Right lobe of liver (tissue), 6 donors: ENCODE data around the gene STAMBPL1. TPM values are rescaled to one million over a fixed set of nuclear protein-coding genes. Genes with fewer than 3 reads are reported as not detected.

Experiments used
- ATAC-seq, 4 donors: fragments of 200-7000 bp; cut with Tn5 transposase; one replicate each; pipeline ENCODE4 v1.9.1; 2020; ENCODE audit warnings: mild to moderate bottlenecking in 4 of 4, moderate library complexity in 4 of 4
- DNase-seq, 3 donors: peaks; one replicate each; pipeline ENCODE4 v3.0.0-alpha.2; 2020
- H3K27ac ChIP-seq, 3 donors: fragments of 200-600 bp; one replicate each; pipeline ENCODE4 v1.8.0; 2022
- H3K27me3 ChIP-seq, 2 donors: fragments of 200-600 bp; one replicate each; pipeline ENCODE4 v1.8.0; 2022
- H3K36me3 ChIP-seq, 4 donors: fragments of 200-600 bp; sonication (generic) in 1 of 4; one replicate each; pipeline versions ENCODE4 v1.5.1 to v1.8.0; 2017 to 2022; ENCODE audit warnings: control low read depth in 1 of 4
- H3K4me1 ChIP-seq, 4 donors: fragments of 200-600 bp; sonication (generic) in 1 of 4; one replicate each; pipeline versions ENCODE4 v1.5.1 to v1.8.0; 2017 to 2022; ENCODE audit warnings: control low read depth in 1 of 4
- H3K4me3 ChIP-seq, 3 donors: fragments of 200-600 bp; one replicate each; pipeline ENCODE4 v1.8.0; 2022
- H3K9me3 ChIP-seq, 4 donors: fragments of 200-600 bp; sonication (generic) in 1 of 4; one replicate each; pipeline versions ENCODE4 v1.5.1 to v1.8.0; 2017 to 2022; ENCODE audit warnings: control low read depth in 1 of 4
- CTCF ChIP-seq, 4 donors: fragments of 200-600 bp in 3 of 4; fragments of 450-650 bp in 1 of 4; IDR thresholded peaks; one replicate each; pipeline versions ENCODE4 v1.5.1 to v1.8.0; 2016 to 2022; ENCODE audit warnings: antibody characterized with exemption in 4 of 4, mild to moderate bottlenecking in 2 of 4
- POLR2A ChIP-seq: fragments of 450-650 bp; IDR thresholded peaks from one replicate; pipeline ENCODE4 v1.6.1; 2017; ENCODE audit warnings: antibody characterized with exemption, mild to moderate bottlenecking
- WGBS: methylation state at CpG from one replicate; pipeline ENCODE4 v1.1.6; 2018; ENCODE audit warnings: low coverage, low lambda C conversion rate; ENCODE audit not compliant: insufficient coverage; ENCODE audit errors: missing lambda C conversion rate; 5-methylcytosine and 5-hydroxymethylcytosine counted together
- intact Hi-C, 2 donors: fragments of 100-400 bp; cut with DNase I; formaldehyde crosslinking; loops; one replicate each; pipeline versions ENCODE4 v1.11.2 to v1.14.1; 2022
- total RNA-seq, 6 experiments: library from RNA; depleted of rRNA in 2 of 6; stranded (reverse); fragments of >200 nt in 2 of 6; fragmentation: NEBNext Ultra II Directional in 3 of 6; extraction: Animal tissue kit (Norgen Biotek cat#: 25700) in 3 of 6; gene quantifications; one replicate each; pipeline versions ENCODE4 v1.1.0 to v1.2.4, GENCODE V29; 2016 to 2023
- donor health status: DM: no; HTN: yes; CAD: no.
- donor health status: DM: no; HTN: no; CAD: no.
- donor health status: DM: no; HTN: no; CAD: no.
- donor health status: DM: no; HTN: yes; CAD: no.
- donor health status: DM: no; HTN: yes; CAD: no.

The STAMBPL1 gene
- total RNA-seq, 6 experiments from 2014 or later: 0.66 to 8.0 (median 4.2) TPM

- DNase-seq: no peak
- TF ChIP-seq CTCF (IDR thresholded peaks at IDR 0.05): no peak
- TF ChIP-seq POLR2A: no peak
- Histone ChIP-seq H3K4me3 (no peak overlapping the region), H3K4me1 (peaks cover 0 to 23% (median 7%) of the 10 kb centered on the region in 4 donors), H3K36me3 (no peaks in the 10 kb centered on the region), H3K27ac (no peak overlapping the region), H3K9me3 (no peaks in the 10 kb centered on the region), H3K27me3 (no peaks in the 10 kb centered on the region)
- ATAC-seq: no peak
- intact Hi-C loops: loop anchor here in 1 of 2 donors (10.0 kb wide), 1 partner anchor 96 kb away; no protein-coding TSS in a partner anchor
- 95% methylated on average over 4 of the region's 5 CpGs for WGBS
These were observed 41.2 kb upstream of the STAMBPL1 start for GRCh38 chr10:88838766-88839350.

DNA sequence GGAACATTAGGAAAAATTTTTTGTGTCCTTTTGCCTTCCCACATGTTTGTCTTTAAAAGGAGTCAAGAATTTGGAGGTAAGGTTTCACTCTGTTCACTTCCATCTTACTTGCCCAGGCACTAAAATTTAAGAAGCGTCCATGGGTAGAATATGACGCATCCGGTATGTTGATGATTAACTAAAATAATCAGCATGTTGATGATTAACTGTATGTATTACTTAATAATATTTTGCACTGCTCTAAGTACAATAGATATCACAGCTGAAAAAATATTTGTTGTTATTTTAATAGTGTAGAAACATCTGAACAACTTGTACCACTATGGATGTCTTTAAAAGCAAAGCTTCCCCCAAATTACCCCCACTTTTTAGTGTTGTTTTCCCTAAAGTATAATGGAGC lies 39.9 kb upstream of the STAMBPL1 start:
- DNase-seq: no peak

GRCh38 chr10:88840881-88841280 lies 39.2 kb upstream of the STAMBPL1 start:
- 31% methylated on average over 5 of the region's 5 CpGs for WGBS
- Histone ChIP-seq H3K27ac (peak overlapping the region; percentile 78 to 98 (median 89)), H3K27me3 (no peaks in the 10 kb centered on the region), H3K9me3 (no peaks in the 10 kb centered on the region), H3K4me3 (no peak overlapping the region), H3K4me1 (peaks cover 0 to 17% (median 7%) of the 10 kb centered on the region in 4 donors), H3K36me3 (no peaks in the 10 kb centered on the region)
- peak; percentile 70 to 82 (median 76) for ATAC-seq
- peak in 1 of 3 donors; percentile 60 for DNase-seq
- TF ChIP-seq POLR2A (no peak), CTCF (IDR thresholded peaks at IDR 0.05) (no peak)
- intact Hi-C loops: no loop called here

More for the DNA sequence above, 39.9 kb upstream of the STAMBPL1 start:
- Histone ChIP-seq H3K27ac (peak overlapping the region; percentile 78 to 98 (median 89)), H3K4me1 (peaks cover 0 to 23% (median 7%) of the 10 kb centered on the region in 4 donors), H3K9me3 (no peaks in the 10 kb centered on the region), H3K27me3 (no peaks in the 10 kb centered on the region), H3K4me3 (no peak overlapping the region), H3K36me3 (no peaks in the 10 kb centered on the region)
- TF ChIP-seq POLR2A (no peak), CTCF (IDR thresholded peaks at IDR 0.05) (no peak)
- ATAC-seq: peak; percentile 64 to 78 (median 68)
- intact Hi-C loops: no loop called here
- 32% methylated on average over 3 of the region's 3 CpGs for WGBS

DNA sequence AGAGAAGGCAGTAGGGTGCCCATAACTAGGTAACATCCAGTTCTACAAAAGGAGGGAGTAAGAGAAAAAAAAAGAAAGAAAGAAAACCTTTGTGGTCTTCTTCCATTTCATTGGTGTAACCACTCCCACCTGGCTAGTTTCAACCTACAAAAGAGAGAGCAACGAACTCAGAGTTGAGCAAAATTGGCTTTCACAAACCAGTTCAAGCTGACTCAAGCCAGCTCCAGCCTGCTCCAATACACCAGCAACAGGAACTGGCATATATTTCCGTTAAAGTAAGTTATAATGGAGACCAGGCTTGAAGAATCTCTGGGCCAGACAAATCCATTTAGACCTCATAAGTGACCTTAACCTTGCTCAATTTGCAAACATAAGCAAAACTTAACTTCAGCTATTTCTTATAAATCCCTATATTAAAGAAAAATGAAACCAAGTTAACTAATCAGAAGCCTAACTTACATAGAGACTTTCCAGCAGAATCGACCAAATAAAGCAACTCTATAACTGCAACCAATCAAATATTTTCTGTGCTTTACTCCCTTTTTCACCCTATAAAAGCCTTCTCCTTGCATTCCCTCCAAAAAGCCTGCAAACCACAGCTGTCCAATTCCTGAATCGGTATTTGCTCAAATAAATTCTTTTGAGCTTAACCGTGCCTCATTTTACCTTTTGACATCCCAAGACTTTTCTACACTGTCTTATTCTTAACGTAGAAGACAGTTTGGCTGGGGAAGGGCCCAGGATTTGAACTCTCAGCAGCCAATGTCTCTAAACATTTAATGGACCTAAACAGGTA lies 38.5 kb upstream of the STAMBPL1 start:
- no peaks in the 10 kb centered on the region for H3K36me3 ChIP-seq
- no peaks in the 10 kb centered on the region for H3K9me3 ChIP-seq
- DNase-seq (peak; percentile 30 to 84 (median 69)), ATAC-seq (peak; percentile 75 to 82 (median 80))
- H3K4me3 ChIP-seq: peak overlapping the region in 1 of 3 donors; percentile 9
- H3K27me3 ChIP-seq: no peaks in the 10 kb centered on the region
- no peak for TF ChIP-seq POLR2A
- TF ChIP-seq CTCF (IDR thresholded peaks at IDR 0.05): no peak
- H3K27ac ChIP-seq: peak overlapping the region; percentile 78 to 98 (median 89)
- WGBS: 45% methylated on average over 6 of the region's 6 CpGs
- intact Hi-C loops: no loop called here
- H3K4me1 ChIP-seq: peaks cover 0 to 16% (median 7%) of the 10 kb centered on the region in 4 donors
